CD1c-positive myeloid dendritic cell (primary cell): ENCODE data around the gene PSENEN.
"Not testable (repeated sequence)": the region's sequence is repeated elsewhere in the genome, so short reads cannot be mapped to it uniquely, and the experiment has no call there.

Experiments used
- DNase-seq: peaks from one replicate; pipeline ENCODE4 v3.0.0-alpha.2; 2016; ENCODE audit errors: extremely low spot score

Gene PSENEN

GRCh38 chr19:35788205-35788960 is 42.9 kb downstream of the PSENEN start:
- no peak for DNase-seq

- no peak for DNase-seq
These were observed 43.9 kb downstream of the PSENEN start for GRCh38 chr19:35789195-35789977.

GRCh38 chr19:35789978-35790944 is 44.8 kb downstream of the PSENEN start:
- no peak for DNase-seq

GRCh38 chr19:35790981-35791813 is 45.7 kb downstream of the PSENEN start:
- DNase-seq, result no peak

GRCh38 chr19:35791814-35792279 is 46.4 kb downstream of the PSENEN start:
- no peak for DNase-seq

GRCh38 chr19:35792312-35792711 is 46.9 kb downstream of the PSENEN start:
- DNase-seq, result no peak

GRCh38 chr19:35792888-35793287 is 47.4 kb downstream of the PSENEN start:
- DNase-seq, result no peak

GRCh38 chr19:35793381-35794165 is 48.1 kb downstream of the PSENEN start:
- no peak for DNase-seq

GRCh38 chr19:35795564-35795963 is 50.1 kb downstream of the PSENEN start:
- not testable (repeated sequence) for DNase-seq
